Endothelial cell (in vitro differentiated cells): Measurements from ENCODE around the gene SMARCD1. TPM values are rescaled to one million over a fixed set of nuclear protein-coding genes. Genes with fewer than 3 reads are reported as not detected.
A peak's percentile ranks its signal among the peaks of the same experiment; 100 is the strongest.

ENCODE experiments used
- DNase-seq: peaks from one replicate; pipeline ENCODE4 v3.0.0; 2021; ENCODE audit warnings: low spot score
- H3K27ac Mint-ChIP-seq: one replicate; pipeline ENCODE4 v1.8.0; 2021; ENCODE audit warnings: mixed read lengths, inconsistent platforms; ENCODE audit not compliant: unreplicated experiment
- H3K27me3 Mint-ChIP-seq: one replicate; pipeline ENCODE4 v1.8.0; 2021; ENCODE audit warnings: mild to moderate bottlenecking, moderate library complexity, mixed read lengths, inconsistent platforms; ENCODE audit not compliant: unreplicated experiment
- H3K36me3 Mint-ChIP-seq: one replicate; pipeline ENCODE4 v1.8.0; 2021; ENCODE audit warnings: mild to moderate bottlenecking, low read depth, mixed read lengths, inconsistent platforms; ENCODE audit not compliant: unreplicated experiment
- H3K4me1 Mint-ChIP-seq: one replicate; pipeline ENCODE4 v1.8.0; 2021; ENCODE audit warnings: mild to moderate bottlenecking, mixed read lengths, inconsistent platforms; ENCODE audit not compliant: unreplicated experiment
- H3K4me3 Mint-ChIP-seq: one replicate; pipeline ENCODE4 v1.8.0; 2021; ENCODE audit warnings: mild to moderate bottlenecking, mixed read lengths, inconsistent platforms; ENCODE audit not compliant: unreplicated experiment
- H3K9me3 Mint-ChIP-seq: one replicate; pipeline ENCODE4 v1.8.0; 2021; ENCODE audit warnings: mixed read lengths, inconsistent platforms; ENCODE audit not compliant: unreplicated experiment
- total RNA-seq: library from RNA; stranded (reverse); fragmentation: NEBNext Ultra II Directional; extraction: Animal tissue kit (Norgen Biotek cat#: 25700); gene quantifications from one replicate; pipeline ENCODE4 v1.2.1, GENCODE V29; 2021; ENCODE audit not compliant: unreplicated experiment
- TF ChIP-seq, protein P1 (sequence below): fragments of 200-600 bp; sonication (generic); IDR thresholded peaks from one replicate; pipeline ENCODE4 v1.5.0; 2021; ENCODE audit warnings: antibody characterized with exemption; ENCODE audit not compliant: unreplicated experiment

SMARCD1 gene
- total RNA-seq, 1 donor from 2014 or later: 101 TPM

DNA sequence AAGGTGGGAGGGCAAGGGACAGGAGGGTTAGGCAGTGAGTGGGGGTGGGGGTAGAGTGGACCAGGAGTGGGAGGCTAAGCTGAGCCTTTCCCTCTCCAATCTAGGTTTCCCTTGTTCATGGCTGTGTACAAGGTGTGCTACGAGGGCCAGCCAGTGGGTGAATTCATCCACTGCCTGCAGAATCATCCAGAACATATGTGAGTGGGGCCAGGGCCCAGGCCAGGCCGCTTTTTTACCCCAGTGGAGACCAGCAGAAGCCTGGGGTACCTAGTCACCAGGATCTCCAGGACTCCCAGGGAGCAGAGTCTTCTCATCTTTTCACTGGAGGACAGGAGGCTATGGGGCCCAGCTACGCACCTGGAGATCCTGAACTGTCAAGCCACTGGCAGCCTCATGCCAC is 24.2 kb downstream of the SMARCD1 start:
- Mint-ChIP-seq H3K27ac (no peak overlapping the region), H3K36me3 (peaks cover 4% of the 10 kb centered on the region), H3K4me3 (no peak overlapping the region), H3K27me3 (peaks cover 17% of the 10 kb centered on the region), H3K9me3 (no peaks in the 10 kb centered on the region), H3K4me1 (peaks cover 17% of the 10 kb centered on the region)
- no peak for DNase-seq
- TF ChIP-seq, protein P1, sequence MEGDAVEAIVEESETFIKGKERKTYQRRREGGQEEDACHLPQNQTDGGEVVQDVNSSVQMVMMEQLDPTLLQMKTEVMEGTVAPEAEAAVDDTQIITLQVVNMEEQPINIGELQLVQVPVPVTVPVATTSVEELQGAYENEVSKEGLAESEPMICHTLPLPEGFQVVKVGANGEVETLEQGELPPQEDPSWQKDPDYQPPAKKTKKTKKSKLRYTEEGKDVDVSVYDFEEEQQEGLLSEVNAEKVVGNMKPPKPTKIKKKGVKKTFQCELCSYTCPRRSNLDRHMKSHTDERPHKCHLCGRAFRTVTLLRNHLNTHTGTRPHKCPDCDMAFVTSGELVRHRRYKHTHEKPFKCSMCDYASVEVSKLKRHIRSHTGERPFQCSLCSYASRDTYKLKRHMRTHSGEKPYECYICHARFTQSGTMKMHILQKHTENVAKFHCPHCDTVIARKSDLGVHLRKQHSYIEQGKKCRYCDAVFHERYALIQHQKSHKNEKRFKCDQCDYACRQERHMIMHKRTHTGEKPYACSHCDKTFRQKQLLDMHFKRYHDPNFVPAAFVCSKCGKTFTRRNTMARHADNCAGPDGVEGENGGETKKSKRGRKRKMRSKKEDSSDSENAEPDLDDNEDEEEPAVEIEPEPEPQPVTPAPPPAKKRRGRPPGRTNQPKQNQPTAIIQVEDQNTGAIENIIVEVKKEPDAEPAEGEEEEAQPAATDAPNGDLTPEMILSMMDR: no peak

- no peak for DNase-seq
- H3K27ac Mint-ChIP-seq: peak overlapping the region; percentile 21
- H3K4me1 Mint-ChIP-seq: peaks cover 17% of the 10 kb centered on the region
- peaks cover 7% of the 10 kb centered on the region for H3K36me3 Mint-ChIP-seq
- peaks cover 17% of the 10 kb centered on the region for H3K27me3 Mint-ChIP-seq
- no peak overlapping the region for H3K4me3 Mint-ChIP-seq
- TF ChIP-seq, protein P1: no peak
- no peaks in the 10 kb centered on the region for H3K9me3 Mint-ChIP-seq
These were observed 25.1 kb downstream of the SMARCD1 start for GRCh38 chr12:50110127-50110761.

- H3K27ac Mint-ChIP-seq: no peak overlapping the region
- H3K4me1 Mint-ChIP-seq: peaks cover 17% of the 10 kb centered on the region
- H3K9me3 Mint-ChIP-seq: no peaks in the 10 kb centered on the region
- TF ChIP-seq, protein P1: no peak
- H3K27me3 Mint-ChIP-seq: peaks cover 14% of the 10 kb centered on the region
- H3K36me3 Mint-ChIP-seq: peaks cover 7% of the 10 kb centered on the region
- no peak for DNase-seq
- no peak overlapping the region for H3K4me3 Mint-ChIP-seq
These were observed 25.7 kb downstream of the SMARCD1 start for GRCh38 chr12:50110762-50111351.

DNA sequence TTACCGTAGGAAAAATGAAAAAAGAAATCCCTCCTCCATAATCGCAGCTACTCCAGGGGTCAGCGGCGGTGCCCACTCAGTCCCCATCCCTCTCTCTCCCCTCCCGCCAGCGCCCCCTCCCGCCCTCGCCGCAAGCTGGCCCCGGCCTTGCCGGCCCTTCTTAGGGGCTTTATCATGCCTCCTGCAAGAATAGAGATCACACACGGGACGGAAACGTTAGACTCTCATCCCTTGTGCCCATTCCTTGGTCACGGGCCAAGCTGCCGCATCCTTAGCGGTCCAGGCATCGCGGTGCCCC is 26.2 kb downstream of the SMARCD1 start:
- Mint-ChIP-seq H3K27ac (no peak overlapping the region), H3K9me3 (no peaks in the 10 kb centered on the region), H3K4me3 (peak overlapping the region; percentile 98), H3K4me1 (peaks cover 17% of the 10 kb centered on the region), H3K27me3 (peaks cover 12% of the 10 kb centered on the region), H3K36me3 (peaks cover 7% of the 10 kb centered on the region)
- TF ChIP-seq, protein P1: no peak
- DNase-seq: no peak

GRCh38 chr12:50111693-50112455 is 26.7 kb downstream of the SMARCD1 start, which contains the start of gene COX14:
TSS of gene COX14 (plus strand) at chr12:50112236. CDS start at chr12:50120044, 7,808 bp downstream.
- Mint-ChIP-seq H3K9me3 (no peaks in the 10 kb centered on the region), H3K4me3 (peak within 1 kb of the TSS; percentile 98), H3K4me1 (peaks cover 17% of the 10 kb centered on the region), H3K27ac (peak within 1 kb of the TSS; percentile 86), H3K36me3 (peaks cover 7% of the 10 kb centered on the region), H3K27me3 (peaks cover 12% of the 10 kb centered on the region)
- peak; percentile 99 for DNase-seq
- TF ChIP-seq, protein P1: peak; percentile 87
